Lung (tissue), 12 donors: Measurements from ENCODE around the gene DGCR2. TPM values are rescaled to one million over a fixed set of nuclear protein-coding genes. Genes with fewer than 3 reads are reported as not detected.

Source experiments
- ATAC-seq: fragments of 200-7000 bp; cut with Tn5 transposase; one replicate; pipeline ENCODE4 v1.9.1; 2020; ENCODE audit warnings: moderate number of reproducible peaks; ENCODE audit not compliant: insufficient read depth, low FRiP score
- DNase-seq, 3 donors: peaks; one replicate each; pipeline ENCODE4 v3.0.0-alpha.2; 2013 to 2017
- H3K27ac ChIP-seq, 2 donors: one replicate each; pipeline ENCODE4 v1.5.1; 2013; ENCODE audit warnings: mild to moderate bottlenecking in 2 of 2, moderate library complexity in 2 of 2, control low read depth in 1 of 2, inconsistent platforms in 1 of 2, low read depth in 1 of 2, low read length in 1 of 2
- H3K27me3 ChIP-seq, 3 donors: one replicate each; pipeline ENCODE4 v1.5.1; 2013; ENCODE audit warnings: low read length in 2 of 3; ENCODE audit not compliant: control insufficient read depth in 3 of 3, insufficient read depth in 3 of 3
- H3K36me3 ChIP-seq, 4 donors: one replicate each; pipeline ENCODE4 v1.5.1; 2013; ENCODE audit warnings: low read length in 4 of 4, mild to moderate bottlenecking in 1 of 4, moderate library complexity in 1 of 4; ENCODE audit not compliant: control insufficient read depth in 4 of 4, insufficient read depth in 4 of 4
- H3K4me1 ChIP-seq, 5 donors: one replicate each; pipeline ENCODE4 v1.5.1; 2013; ENCODE audit warnings: low read length in 5 of 5, mild to moderate bottlenecking in 2 of 5, moderate library complexity in 1 of 5; ENCODE audit not compliant: control insufficient read depth in 5 of 5, insufficient read depth in 5 of 5
- H3K4me3 ChIP-seq: one replicate; pipeline ENCODE4 v1.5.1; 2013; ENCODE audit warnings: mild to moderate bottlenecking, control low read depth, moderate library complexity
- H3K9ac ChIP-seq, 2 donors: one replicate each; pipeline ENCODE4 v1.5.1; 2013; ENCODE audit warnings: low read length in 2 of 2, control low read depth in 1 of 2; ENCODE audit not compliant: insufficient read depth in 1 of 2
- H3K9me3 ChIP-seq, 4 donors: one replicate each; pipeline ENCODE4 v1.5.1; 2013; ENCODE audit warnings: low read length in 3 of 4, mild to moderate bottlenecking in 1 of 4, moderate library complexity in 1 of 4; ENCODE audit not compliant: control insufficient read depth in 4 of 4, insufficient read depth in 3 of 4
- CTCF ChIP-seq: IDR thresholded peaks from 2 replicates; pipeline ENCODE4 v1.5.1; 2012; ENCODE audit warnings: mild to moderate bottlenecking; ENCODE audit errors: control extremely low read depth, extremely low read depth
- WGBS, 2 donors: extraction: QIAGEN DNeasy Blood & Tissue Kit; methylation state at CpG; one replicate each; pipeline ENCODE4 v1.1.7; 2013; 5-methylcytosine and 5-hydroxymethylcytosine counted together
- polyA plus RNA-seq, 2 donors: library from polyadenylated mRNA; stranded (reverse); fragments of 200-250 nt; gene quantifications; one replicate each; pipeline ENCODE4 v1.2.1, GENCODE V29; 2013
- total RNA-seq, 2 donors: library from RNA; depleted of rRNA in 1 of 2; stranded (reverse); fragments of >200 nt in 1 of 2; gene quantifications; one replicate each; pipeline ENCODE4 v1.2.1, GENCODE V29; 2014 to 2021
- donor health status: control.
- donor health status: control.
- donor health status: Bipolar disorder and iron deficiency.
- donor health status: healthy.
- donor health status: DM: yes; HTN: yes; CAD: no.

Gene DGCR2
- total and polyA plus RNA-seq, 4 donors, result 40.4 to 77.4 (median 50.5) TPM

- Histone ChIP-seq H3K9ac (no peak overlapping the region), H3K27me3 (no peaks in the 10 kb centered on the region), H3K27ac (no peak overlapping the region), H3K4me3 (no peak overlapping the region), H3K36me3 (peaks cover 0 to 10% (median 5%) of the 10 kb centered on the region in 4 donors), H3K9me3 (no peaks in the 10 kb centered on the region), H3K4me1 (peaks cover 0 to 3% (median under 1%) of the 10 kb centered on the region in 5 donors)
- ATAC-seq (no peak), DNase-seq (no peak)
- TF ChIP-seq CTCF, result no peak
- WGBS, 2 donors, result 91 to 95% methylated on average over 7 of the region's 7 CpGs
Observed at GRCh38 chr22:19128009-19128401, 5.8 kb upstream of the DGCR2 start.

GRCh38 chr22:19127329-19128008 lies 5.3 kb upstream of the DGCR2 start:
- Histone ChIP-seq H3K27ac (no peak overlapping the region), H3K9ac (no peak overlapping the region), H3K36me3 (peaks cover 0 to 8% (median 3%) of the 10 kb centered on the region in 4 donors), H3K4me3 (no peak overlapping the region), H3K27me3 (no peaks in the 10 kb centered on the region), H3K9me3 (no peaks in the 10 kb centered on the region), H3K4me1 (peaks cover 0 to 7% (median 2%) of the 10 kb centered on the region in 5 donors)
- WGBS, 2 donors, result 92 to 95% methylated on average over 16 of the region's 16 CpGs
- DNase-seq (no peak), ATAC-seq (no peak)
- TF ChIP-seq CTCF, result no peak

GRCh38 chr22:19126309-19127273 lies 4.4 kb upstream of the DGCR2 start:
- H3K36me3 ChIP-seq, result peaks cover 0 to 2% (median 0%) of the 10 kb centered on the region in 4 donors
- TF ChIP-seq CTCF, result no peak
- no peak for DNase-seq

More at GRCh38 chr22:19126309-19127273, 4.4 kb upstream of the DGCR2 start:
- 90 to 96% methylated on average over 19 of the region's 19 CpGs for WGBS, 2 donors
- Histone ChIP-seq H3K9me3 (no peaks in the 10 kb centered on the region), H3K4me1 (peaks cover 0 to 7% (median 2%) of the 10 kb centered on the region in 5 donors), H3K4me3 (no peak overlapping the region), H3K27ac (no peak overlapping the region), H3K9ac (no peak overlapping the region), H3K27me3 (no peaks in the 10 kb centered on the region)
- no peak for ATAC-seq
